SK-N-SH (cell line): Measurements from ENCODE around the gene RHAG. TPM values are rescaled to one million over a fixed set of nuclear protein-coding genes. Genes with fewer than 3 reads are reported as not detected.

Experiments
- CTCF ChIA-PET: fragments of 300-600, 350-600 bp; formaldehyde crosslinking; extraction: SDS; loops from one replicate; lab custom pipeline; 2021; lab: Yijun Ruan, JAX
- POLR2A ChIA-PET: fragments of 350-600 bp; sonication (Branson Sonifier 250); formaldehyde crosslinking; extraction: SDS; loops from one replicate; lab custom pipeline; 2020; ENCODE audit warnings: antibody characterized with exemption, inconsistent platforms; lab: Yijun Ruan, JAX
- DNase-seq: peaks from one replicate; pipeline ENCODE4 v3.0.0; 2012
- H2AFZ ChIP-seq: fragments of 200-600 bp; sonication (generic); 2 replicates; pipeline ENCODE4 v1.8.1; 2016; ENCODE audit warnings: antibody characterized with exemption, mild to moderate bottlenecking, low read depth
- H3F3A ChIP-seq: fragments of 200-600 bp; sonication (generic); replicated peaks from 2 replicates; pipeline ENCODE3; 2016; ENCODE audit warnings: antibody characterized with exemption, mild to moderate bottlenecking; ENCODE audit not compliant: insufficient read depth
- H3K27ac ChIP-seq, 2 experiments: fragments of 200-500 bp in 1 of 2; fragments of 200-600 bp in 1 of 2; sonication (Bioruptor generic) in 1 of 2; sonication (generic), shearing (Covaris generic) in 1 of 2; 2 replicates each; pipeline versions ENCODE4 v1.5.1 to v1.6.1; 2014 to 2016; ENCODE audit warnings: low read depth in 2 of 2, inconsistent platforms in 1 of 2, low read length in 1 of 2, mild to moderate bottlenecking in 1 of 2, mixed read lengths in 1 of 2
- H3K27me3 ChIP-seq: fragments of 200-600 bp; sonication (generic), shearing (Covaris generic); 2 replicates; pipeline ENCODE4 v1.6.1; 2016; ENCODE audit warnings: mixed run types; ENCODE audit not compliant: insufficient read depth
- H3K36me3 ChIP-seq, 2 experiments: fragments of 200-500 bp in 1 of 2; fragments of 200-600 bp in 1 of 2; sonication (Bioruptor generic) in 1 of 2; sonication (generic) in 1 of 2; replicated peaks in 1 of 2; 2 replicates each; pipeline versions ENCODE3 to v1.5.1; 2014 to 2016; ENCODE audit warnings: low read length in 1 of 2, mild to moderate bottlenecking in 1 of 2; ENCODE audit not compliant: insufficient read depth in 2 of 2, control insufficient read depth in 1 of 2
- H3K4me1 ChIP-seq, 2 experiments: fragments of 200-500 bp in 1 of 2; fragments of 200-600 bp in 1 of 2; sonication (Bioruptor generic) in 1 of 2; sonication (generic), shearing (Covaris generic) in 1 of 2; 2 replicates each; pipeline versions ENCODE4 v1.5.1 to v1.6.1; 2014 to 2016; ENCODE audit warnings: low read depth in 1 of 2, low read length in 1 of 2, mixed run types in 1 of 2; ENCODE audit not compliant: insufficient read depth in 2 of 2, control insufficient read depth in 1 of 2
- H3K4me2 ChIP-seq: fragments of 200-600 bp; sonication (generic), shearing (Covaris generic); 2 replicates; pipeline ENCODE4 v1.6.1; 2017; ENCODE audit warnings: mixed run types
- H3K4me3 ChIP-seq, 2 experiments: fragments of 200-500 bp in 1 of 2; fragments of 200-600 bp in 1 of 2; sonication (Bioruptor generic) in 1 of 2; sonication (generic), shearing (Covaris generic) in 1 of 2; 2 replicates each; pipeline versions ENCODE4 v1.5.1 to v1.8.1; 2014 to 2016; ENCODE audit warnings: low read depth in 2 of 2, inconsistent platforms in 1 of 2, low read length in 1 of 2, mild to moderate bottlenecking in 1 of 2, mixed read lengths in 1 of 2, moderate library complexity in 1 of 2
- H3K79me2 ChIP-seq: fragments of 200-600 bp; sonication (generic); 2 replicates; pipeline ENCODE4 v1.8.1; 2017; ENCODE audit warnings: mild to moderate bottlenecking; ENCODE audit not compliant: insufficient read depth
- H3K9ac ChIP-seq: fragments of 200-600 bp; sonication (generic); 2 replicates; pipeline ENCODE4 v1.6.1; 2017; ENCODE audit warnings: mixed run types
- H3K9me2 ChIP-seq: fragments of 200-600 bp; sonication (generic); 2 replicates; pipeline ENCODE4 v1.6.1; 2017; ENCODE audit warnings: mixed run types
- H3K9me3 ChIP-seq: fragments of 200-600 bp; sonication (generic); 2 replicates; pipeline ENCODE4 v1.6.1; 2017; ENCODE audit warnings: mixed run types, mild to moderate bottlenecking, moderate library complexity
- H4K20me1 ChIP-seq: fragments of 200-600 bp; sonication (generic); 2 replicates; pipeline ENCODE4 v1.6.1; 2017; ENCODE audit warnings: mild to moderate bottlenecking, mixed run types; ENCODE audit not compliant: insufficient read depth
- CHD2 ChIP-seq: fragments of 150-350 bp; IDR thresholded peaks from 2 replicates; pipeline ENCODE4 v1.6.1; 2018; ENCODE audit warnings: low read length; ENCODE audit not compliant: partially characterized antibody
- EP300 ChIP-seq, 2 experiments: IDR thresholded peaks; 2 replicates each; pipeline versions ENCODE4 v1.4.0 to v1.6.1; 2012; ENCODE audit warnings: borderline replicate concordance in 1 of 2, low read depth in 1 of 2, low read length in 1 of 2
- EZH2phosphoT487 ChIP-seq: fragments of 200-600 bp; sonication (generic); IDR thresholded peaks from 2 replicates; pipeline ENCODE4 v1.6.1; 2017; ENCODE audit warnings: low read depth, mixed run types, mild to moderate bottlenecking, antibody characterized with exemption, moderate library complexity, borderline replicate concordance
- FOXJ3 ChIP-seq: sonication (generic); formaldehyde crosslinking; IDR thresholded peaks from 2 replicates; pipeline ENCODE4 v1.5.1; 2020; ENCODE audit warnings: mild to moderate bottlenecking, missing genetic modification reagents
- IRF3 ChIP-seq: fragments of 150-350 bp; IDR thresholded peaks from 2 replicates; pipeline ENCODE4 v1.6.1; 2016; ENCODE audit warnings: mild to moderate bottlenecking, low read depth, low read length
- JUND ChIP-seq: IDR thresholded peaks from 2 replicates; pipeline ENCODE4 v1.4.0; 2012
- NRF1 ChIP-seq: IDR thresholded peaks from 2 replicates; pipeline ENCODE4 v1.6.1; 2012; ENCODE audit warnings: low read depth, mild to moderate bottlenecking, low read length
- POLR2AphosphoS5 ChIP-seq: IDR thresholded peaks from 2 replicates; pipeline ENCODE4 v1.6.1; 2012; ENCODE audit warnings: low read depth, low read length
- RAD21 ChIP-seq: IDR thresholded peaks from 2 replicates; pipeline ENCODE4 v1.6.1; 2012; ENCODE audit warnings: mild to moderate bottlenecking, low read length
- RCOR1 ChIP-seq: fragments of 150-350 bp; IDR thresholded peaks from 2 replicates; pipeline ENCODE4 v1.6.1; 2017; ENCODE audit warnings: antibody characterized with exemption, low read length
- RFX5 ChIP-seq: IDR thresholded peaks from 2 replicates; pipeline ENCODE4 v1.6.1; 2012; ENCODE audit warnings: mild to moderate bottlenecking, improper control_type of control experiment, low read length
- RXRA ChIP-seq: IDR thresholded peaks from 2 replicates; pipeline ENCODE4 v1.4.0; 2012; ENCODE audit warnings: low read depth, mild to moderate bottlenecking, borderline replicate concordance
- SIN3A ChIP-seq: IDR thresholded peaks from 2 replicates; pipeline ENCODE4 v1.6.1; 2012; ENCODE audit warnings: low read depth, mild to moderate bottlenecking, low read length, moderate library complexity, borderline replicate concordance
- TAF1 ChIP-seq: IDR thresholded peaks from 2 replicates; pipeline ENCODE4 v1.6.1; 2012; ENCODE audit warnings: low read depth, mild to moderate bottlenecking, low read length, moderate library complexity, borderline replicate concordance
- TCF12 ChIP-seq: IDR thresholded peaks from 2 replicates; pipeline ENCODE4 v1.4.0; 2012
- YY1 ChIP-seq: IDR thresholded peaks from 2 replicates; pipeline ENCODE4 v1.4.0; 2012; ENCODE audit warnings: low read depth, mild to moderate bottlenecking
- ZBTB33 ChIP-seq: IDR thresholded peaks from 2 replicates; pipeline ENCODE4 v1.4.0; 2012; ENCODE audit warnings: low read depth, borderline replicate concordance
- WGBS: methylation state at CpG from one replicate; pipeline ENCODE4 v1.1.6; 2017; ENCODE audit warnings: low lambda C conversion rate; 5-methylcytosine and 5-hydroxymethylcytosine counted together
- polyA plus RNA-seq, 3 experiments: library from polyadenylated mRNA; depleted of rRNA; stranded (reverse); fragments of >200 nt; gene quantifications; 2 replicates each; pipeline ENCODE4 v1.2.3, GENCODE V29; 2012
- TF ChIP-seq, protein P1 (sequence below): IDR thresholded peaks from 2 replicates; pipeline ENCODE4 v1.4.0; 2012; ENCODE audit warnings: low read depth
- TF ChIP-seq, protein P2 (sequence below): fragments of 150-350 bp; IDR thresholded peaks from 2 replicates; pipeline ENCODE4 v1.6.1; 2017; ENCODE audit warnings: antibody characterized with exemption, low read length, low read depth, borderline replicate concordance

Gene RHAG
- polyA plus RNA-seq, 1 of the 3 experiments (the other 2 are of a cell fraction), result not detected

GRCh38 chr6:49666480-49666879 lies 29.8 kb upstream of the RHAG start:
- no peaks in the 10 kb centered on the region for H3K36me3 ChIP-seq
- TF ChIP-seq, protein P1, sequence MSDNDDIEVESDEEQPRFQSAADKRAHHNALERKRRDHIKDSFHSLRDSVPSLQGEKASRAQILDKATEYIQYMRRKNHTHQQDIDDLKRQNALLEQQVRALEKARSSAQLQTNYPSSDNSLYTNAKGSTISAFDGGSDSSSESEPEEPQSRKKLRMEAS, result no peak
- no peak for TF ChIP-seq POLR2AphosphoS5
- TF ChIP-seq NRF1, result no peak
- no peak for TF ChIP-seq RCOR1
- TF ChIP-seq RFX5, result no peak
- no peak for TF ChIP-seq ZBTB33
- ChIA-PET CTCF (no interaction called here), POLR2A (no interaction called here)
- H3K27me3 ChIP-seq, result no peaks in the 10 kb centered on the region
- no peak overlapping the region for H3K27ac ChIP-seq
- no peaks in the 10 kb centered on the region for H3K79me2 ChIP-seq
- H3F3A ChIP-seq, result no peaks in the 10 kb centered on the region
- WGBS, result 0% methylated on average over 1 of the region's 1 CpG
- H3K4me1 ChIP-seq, result no peaks in the 10 kb centered on the region
- no peaks in the 10 kb centered on the region for H3K9me3 ChIP-seq
- no peak overlapping the region for H2AFZ ChIP-seq
- no peaks in the 10 kb centered on the region for H3K9me2 ChIP-seq
- DNase-seq, result no peak
- H3K4me2 ChIP-seq, result no peak overlapping the region
- no peak overlapping the region for H3K4me3 ChIP-seq
- H4K20me1 ChIP-seq, result no peaks in the 10 kb centered on the region
- H3K9ac ChIP-seq, result no peak overlapping the region

GRCh38 chr6:49664817-49665216 lies 28.2 kb upstream of the RHAG start:
- H3F3A ChIP-seq, result no peaks in the 10 kb centered on the region
- H3K79me2 ChIP-seq, result no peaks in the 10 kb centered on the region
- WGBS, result 15% methylated on average over 3 of the region's 3 CpGs
- H3K4me2 ChIP-seq, result no peak overlapping the region
- H4K20me1 ChIP-seq, result no peaks in the 10 kb centered on the region
- no peaks in the 10 kb centered on the region for H3K4me1 ChIP-seq
- no peak for DNase-seq
- ChIA-PET CTCF (no interaction called here), POLR2A (no interaction called here)
- no peak overlapping the region for H3K27ac ChIP-seq
- H3K4me3 ChIP-seq, result no peak overlapping the region
- H3K36me3 ChIP-seq, result no peaks in the 10 kb centered on the region
- H3K9ac ChIP-seq, result no peak overlapping the region
- no peak overlapping the region for H2AFZ ChIP-seq
- H3K27me3 ChIP-seq, result no peaks in the 10 kb centered on the region
- H3K9me2 ChIP-seq, result no peaks in the 10 kb centered on the region
- H3K9me3 ChIP-seq, result no peaks in the 10 kb centered on the region
- TF ChIP-seq TCF12 (no peak), FOXJ3 (CRISPR knock-in tag) (no peak), RAD21 (no peak), TAF1 (no peak), RCOR1 (no peak), EP300 (IDR thresholded peaks at IDR 0.05; ENCODE audit: borderline replicate concordance in 1 of 2, low read depth in 1 of 2, low read length in 1 of 2) (no peak), CHD2 (no peak), RXRA (no peak), EZH2phosphoT487 (no peak), POLR2AphosphoS5 (no peak), YY1 (no peak), SIN3A (no peak), JUND (no peak), ZBTB33 (no peak), IRF3 (no peak)
- TF ChIP-seq, protein P2, sequence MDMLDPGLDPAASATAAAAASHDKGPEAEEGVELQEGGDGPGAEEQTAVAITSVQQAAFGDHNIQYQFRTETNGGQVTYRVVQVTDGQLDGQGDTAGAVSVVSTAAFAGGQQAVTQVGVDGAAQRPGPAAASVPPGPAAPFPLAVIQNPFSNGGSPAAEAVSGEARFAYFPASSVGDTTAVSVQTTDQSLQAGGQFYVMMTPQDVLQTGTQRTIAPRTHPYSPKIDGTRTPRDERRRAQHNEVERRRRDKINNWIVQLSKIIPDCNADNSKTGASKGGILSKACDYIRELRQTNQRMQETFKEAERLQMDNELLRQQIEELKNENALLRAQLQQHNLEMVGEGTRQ, result no peak
- TF ChIP-seq, protein P1, result no peak
